Measurements from ENCODE around the gene PCMT1. TPM values are rescaled to one million over a fixed set of nuclear protein-coding genes. Genes with fewer than 3 reads are reported as not detected.

Gene PCMT1
- total RNA-seq, 1 donor from 2014 or later, result 133 TPM

GRCh38 chr6:149728499-149729234 is 20.9 kb upstream of the PCMT1 start:
- peaks cover 6% of the 10 kb centered on the region for H3K36me3 ChIP-seq
- no peak overlapping the region for H3K27ac Mint-ChIP-seq
- no peak overlapping the region for H2AFZ ChIP-seq (replicated peaks)
- no peak overlapping the region for H3K9ac ChIP-seq
- no peaks in the 10 kb centered on the region for H3F3A ChIP-seq (ENCODE audit: low read depth)
- no peak overlapping the region for H3K4me2 ChIP-seq
- H3K27ac ChIP-seq, result no peak overlapping the region
- H3K27me3 ChIP-seq, result no peaks in the 10 kb centered on the region
- no peaks in the 10 kb centered on the region for H4K20me1 ChIP-seq (ENCODE audit: low read depth)
- H3K4me3 Mint-ChIP-seq, result no peak overlapping the region
- H3K9me3 Mint-ChIP-seq, result no peaks in the 10 kb centered on the region
- no peaks in the 10 kb centered on the region for H3K4me1 ChIP-seq
- no peak for DNase-seq (ENCODE audit: low spot score)
- H3K4me1 Mint-ChIP-seq, result no peaks in the 10 kb centered on the region
- peaks cover 9% of the 10 kb centered on the region for H3K36me3 Mint-ChIP-seq
- no peaks in the 10 kb centered on the region for H3K27me3 Mint-ChIP-seq (ENCODE audit: insufficient read depth, low read depth)
- no peaks in the 10 kb centered on the region for H3K9me3 ChIP-seq (ENCODE audit: low read depth)
- no peak overlapping the region for H3K4me3 ChIP-seq
- no peaks in the 10 kb centered on the region for H3K79me2 ChIP-seq (ENCODE audit: low read depth)
- no peak for TF ChIP-seq EZH2 (IDR thresholded peaks at IDR 0.05)
- TF ChIP-seq, protein P1, sequence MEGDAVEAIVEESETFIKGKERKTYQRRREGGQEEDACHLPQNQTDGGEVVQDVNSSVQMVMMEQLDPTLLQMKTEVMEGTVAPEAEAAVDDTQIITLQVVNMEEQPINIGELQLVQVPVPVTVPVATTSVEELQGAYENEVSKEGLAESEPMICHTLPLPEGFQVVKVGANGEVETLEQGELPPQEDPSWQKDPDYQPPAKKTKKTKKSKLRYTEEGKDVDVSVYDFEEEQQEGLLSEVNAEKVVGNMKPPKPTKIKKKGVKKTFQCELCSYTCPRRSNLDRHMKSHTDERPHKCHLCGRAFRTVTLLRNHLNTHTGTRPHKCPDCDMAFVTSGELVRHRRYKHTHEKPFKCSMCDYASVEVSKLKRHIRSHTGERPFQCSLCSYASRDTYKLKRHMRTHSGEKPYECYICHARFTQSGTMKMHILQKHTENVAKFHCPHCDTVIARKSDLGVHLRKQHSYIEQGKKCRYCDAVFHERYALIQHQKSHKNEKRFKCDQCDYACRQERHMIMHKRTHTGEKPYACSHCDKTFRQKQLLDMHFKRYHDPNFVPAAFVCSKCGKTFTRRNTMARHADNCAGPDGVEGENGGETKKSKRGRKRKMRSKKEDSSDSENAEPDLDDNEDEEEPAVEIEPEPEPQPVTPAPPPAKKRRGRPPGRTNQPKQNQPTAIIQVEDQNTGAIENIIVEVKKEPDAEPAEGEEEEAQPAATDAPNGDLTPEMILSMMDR (IDR thresholded peaks at IDR 0.05), result no peak
- no peak for TF ChIP-seq EZH2phosphoT487 (IDR thresholded peaks at IDR 0.05)

- no peak overlapping the region for H2AFZ ChIP-seq (replicated peaks)
- no peak overlapping the region for H3K9ac ChIP-seq
- Mint-ChIP-seq H3K27ac (no peak overlapping the region), H3K36me3 (peaks cover 9% of the 10 kb centered on the region), H3K4me1 (no peaks in the 10 kb centered on the region), H3K4me3 (no peak overlapping the region), H3K9me3 (no peaks in the 10 kb centered on the region), H3K27me3 (ENCODE audit: insufficient read depth, low read depth) (no peaks in the 10 kb centered on the region)
- TF ChIP-seq, protein P1 (IDR thresholded peaks at IDR 0.05), result no peak
- no peak for TF ChIP-seq EZH2 (IDR thresholded peaks at IDR 0.05)
- TF ChIP-seq EZH2phosphoT487 (IDR thresholded peaks at IDR 0.05), result no peak
- no peaks in the 10 kb centered on the region for H3K9me3 ChIP-seq (ENCODE audit: low read depth)
- no peak overlapping the region for H3K4me3 ChIP-seq
- H3K79me2 ChIP-seq (ENCODE audit: low read depth), result no peaks in the 10 kb centered on the region
- H4K20me1 ChIP-seq (ENCODE audit: low read depth), result no peaks in the 10 kb centered on the region
- H3K27ac ChIP-seq, result no peak overlapping the region
- DNase-seq (ENCODE audit: low spot score), result no peak
- H3F3A ChIP-seq (ENCODE audit: low read depth), result no peaks in the 10 kb centered on the region
- no peak overlapping the region for H3K4me2 ChIP-seq
- peaks cover 6% of the 10 kb centered on the region for H3K36me3 ChIP-seq
- no peaks in the 10 kb centered on the region for H3K27me3 ChIP-seq
- H3K4me1 ChIP-seq, result no peaks in the 10 kb centered on the region
Measured at GRCh38 chr6:149729824-149730223, 19.7 kb upstream of the PCMT1 start.

DNA sequence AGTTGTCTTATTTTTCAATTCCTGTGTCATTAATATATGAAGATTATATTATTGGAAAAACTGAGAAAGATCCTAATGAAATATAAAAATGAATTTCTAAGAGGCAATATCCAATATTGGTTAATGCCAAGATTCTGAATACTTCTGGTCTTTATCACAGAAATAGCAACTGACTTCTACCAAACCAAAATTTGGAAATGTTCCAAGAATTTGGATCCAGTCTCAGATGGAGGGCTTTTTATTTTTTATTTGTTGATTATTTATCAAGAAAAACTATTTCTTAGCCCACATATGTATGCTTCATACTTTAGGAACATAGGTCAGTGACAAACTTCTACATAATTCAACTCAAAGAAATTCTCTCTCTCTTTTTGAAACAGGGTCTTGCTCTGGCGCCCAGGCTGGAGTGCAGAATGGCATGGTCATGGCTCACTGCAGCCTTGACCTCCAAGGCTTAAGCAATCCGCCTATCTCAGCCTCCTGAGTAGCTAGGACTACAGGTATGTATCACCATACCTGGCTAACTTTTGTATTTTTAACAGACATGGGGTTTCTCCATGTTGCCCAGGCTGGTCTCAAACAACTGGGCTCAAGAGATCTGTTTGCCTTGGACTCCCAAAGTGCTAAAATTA is 16.3 kb upstream of the PCMT1 start:
- Histone ChIP-seq H3K79me2 (ENCODE audit: low read depth) (no peaks in the 10 kb centered on the region), H3K4me3 (no peak overlapping the region), H3K4me1 (no peaks in the 10 kb centered on the region), H3K27me3 (no peaks in the 10 kb centered on the region), H3K9me3 (ENCODE audit: low read depth) (no peaks in the 10 kb centered on the region), H3K9ac (no peak overlapping the region), H3K36me3 (peaks cover 10% of the 10 kb centered on the region), H4K20me1 (ENCODE audit: low read depth) (no peaks in the 10 kb centered on the region), H3K4me2 (no peak overlapping the region), H3F3A (ENCODE audit: low read depth) (no peaks in the 10 kb centered on the region), H3K27ac (no peak overlapping the region), H2AFZ (replicated peaks) (no peak overlapping the region)
- H3K9me3 Mint-ChIP-seq, result no peaks in the 10 kb centered on the region
- no peaks in the 10 kb centered on the region for H3K27me3 Mint-ChIP-seq (ENCODE audit: insufficient read depth, low read depth)
- no peak for DNase-seq (ENCODE audit: low spot score)
- no peak overlapping the region for H3K27ac Mint-ChIP-seq
- H3K4me1 Mint-ChIP-seq, result no peaks in the 10 kb centered on the region
- TF ChIP-seq, protein P1 (IDR thresholded peaks at IDR 0.05), result no peak
- TF ChIP-seq EZH2 (IDR thresholded peaks at IDR 0.05) (no peak), EZH2phosphoT487 (IDR thresholded peaks at IDR 0.05) (no peak)
- H3K4me3 Mint-ChIP-seq, result no peak overlapping the region
- peaks cover 13% of the 10 kb centered on the region for H3K36me3 Mint-ChIP-seq

Data from neural progenitor cell (in vitro differentiated cells).